HUES64 (cell line): Measurements from ENCODE around the gene TLR8.
A peak's percentile ranks its signal among the peaks of the same experiment; 100 is the strongest.

Source experiments
- H3K27ac ChIP-seq: 2 replicates; pipeline ENCODE4 v1.7.0; 2013; ENCODE audit warnings: low read depth, low read length, inconsistent platforms
- H3K27me3 ChIP-seq: 2 replicates; pipeline ENCODE4 v1.6.1; 2013; ENCODE audit warnings: mild to moderate bottlenecking, low read length; ENCODE audit not compliant: insufficient read depth
- H3K36me3 ChIP-seq: 2 replicates; pipeline ENCODE4 v1.6.1; 2013; ENCODE audit warnings: mild to moderate bottlenecking, low read length; ENCODE audit not compliant: insufficient read depth
- H3K4me1 ChIP-seq: 2 replicates; pipeline ENCODE4 v1.6.1; 2013; ENCODE audit warnings: mild to moderate bottlenecking, low read length, moderate library complexity; ENCODE audit not compliant: insufficient read depth
- H3K4me3 ChIP-seq: 2 replicates; pipeline ENCODE4 v1.5.1; 2013; ENCODE audit warnings: mild to moderate bottlenecking, low read length, moderate library complexity
- H3K9ac ChIP-seq: 2 replicates; pipeline ENCODE4 v1.6.1; 2013; ENCODE audit warnings: mild to moderate bottlenecking, low read depth, low read length
- H3K9me3 ChIP-seq: 2 replicates; pipeline ENCODE4 v1.6.1; 2013; ENCODE audit warnings: low read depth, low read length; ENCODE audit not compliant: insufficient read depth
- WGBS: fragments of 150-250, 120-280 bp; methylation state at CpG from one replicate; pipeline ENCODE4 v1.1.7; 2013; ENCODE audit warnings: missing lambda C conversion rate; 5-methylcytosine and 5-hydroxymethylcytosine counted together

Gene TLR8

DNA sequence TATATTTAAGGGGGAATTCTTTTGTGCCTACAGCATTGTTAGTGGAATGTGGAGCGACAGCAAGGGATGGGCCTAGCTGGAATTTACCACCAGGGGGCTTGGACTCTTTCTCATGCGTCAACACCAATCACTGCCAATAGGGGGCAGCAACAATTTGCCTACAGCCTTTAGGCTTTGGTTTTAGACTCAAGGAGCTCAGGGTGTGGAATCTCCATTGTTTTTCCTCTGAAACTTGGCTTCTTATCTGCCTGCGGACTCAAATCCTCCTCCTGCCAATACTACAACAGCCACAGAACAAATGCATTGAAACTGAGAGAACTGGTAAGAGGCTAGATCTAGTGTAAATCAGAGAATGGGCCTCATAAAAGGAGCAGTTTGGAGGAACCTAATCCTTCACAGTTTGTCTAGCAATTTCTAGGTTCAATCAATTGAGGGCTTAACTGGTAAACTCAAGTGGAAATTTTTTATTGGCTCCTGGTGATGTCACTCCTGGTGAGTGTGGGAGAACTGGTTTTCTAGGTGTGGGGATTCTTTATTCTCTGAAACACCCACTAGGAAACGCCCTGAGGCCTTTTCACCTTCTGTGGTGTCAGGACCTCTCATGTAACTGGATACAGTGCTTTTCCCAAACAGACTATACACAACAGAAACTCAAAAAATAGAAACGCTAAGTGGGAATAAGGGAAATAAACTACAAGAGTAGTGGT is 40.6 kb downstream of the TLR8 start:
- no peak overlapping the region; the same call in 1 of the 2 replicates for H3K4me3 ChIP-seq
- H3K27ac ChIP-seq, result peak overlapping the region; percentile 74
- no peaks in the 10 kb centered on the region for H3K27me3 ChIP-seq
- 33% methylated on average over 3 of the region's 5 CpGs for WGBS
- no peaks in the 10 kb centered on the region for H3K36me3 ChIP-seq
- peak overlapping the region; percentile 50; the same call in 1 of the 2 replicates for H3K9ac ChIP-seq
- peaks cover 12% of the 10 kb centered on the region for H3K4me1 ChIP-seq
- H3K9me3 ChIP-seq, result no peaks in the 10 kb centered on the region

DNA sequence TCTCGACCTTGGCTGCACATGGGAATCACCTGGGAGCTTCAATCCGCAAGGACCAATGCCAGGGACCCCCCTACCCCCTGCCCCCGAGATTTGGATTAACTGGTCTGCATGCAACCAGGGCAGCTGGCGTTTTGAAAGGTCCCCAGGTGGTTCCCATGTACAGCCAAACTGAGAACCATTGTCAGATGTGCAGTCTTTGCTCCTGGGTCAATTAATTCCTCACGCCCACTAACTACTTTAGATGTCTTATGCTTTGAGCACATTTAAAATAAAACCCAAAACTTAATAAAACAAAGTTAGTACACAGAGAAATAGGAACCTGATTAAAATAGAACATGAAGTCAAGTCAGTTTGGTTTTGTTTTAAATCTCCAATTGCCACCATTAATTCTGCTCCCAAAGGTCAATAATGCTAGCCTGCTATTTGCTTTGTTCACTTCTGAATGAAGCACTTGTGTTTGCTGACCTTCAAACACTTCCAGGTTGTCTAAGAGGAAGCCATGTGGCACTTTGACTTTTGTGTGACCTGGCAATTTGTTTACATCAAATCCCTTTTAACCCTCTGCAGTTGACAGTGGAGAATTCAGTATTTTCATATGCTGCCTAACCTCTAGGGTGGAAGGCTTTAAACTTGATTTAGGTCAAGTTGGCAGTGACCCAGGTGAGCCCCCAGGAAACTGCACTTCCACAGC is 41.3 kb downstream of the TLR8 start:
- Histone ChIP-seq H3K27ac (no peak overlapping the region), H3K9ac (no peak overlapping the region), H3K4me1 (peaks cover 12% of the 10 kb centered on the region), H3K9me3 (no peaks in the 10 kb centered on the region), H3K27me3 (no peaks in the 10 kb centered on the region), H3K36me3 (no peaks in the 10 kb centered on the region), H3K4me3 (no peak overlapping the region)
- WGBS, result 80% methylated on average over 5 of the region's 5 CpGs

DNA sequence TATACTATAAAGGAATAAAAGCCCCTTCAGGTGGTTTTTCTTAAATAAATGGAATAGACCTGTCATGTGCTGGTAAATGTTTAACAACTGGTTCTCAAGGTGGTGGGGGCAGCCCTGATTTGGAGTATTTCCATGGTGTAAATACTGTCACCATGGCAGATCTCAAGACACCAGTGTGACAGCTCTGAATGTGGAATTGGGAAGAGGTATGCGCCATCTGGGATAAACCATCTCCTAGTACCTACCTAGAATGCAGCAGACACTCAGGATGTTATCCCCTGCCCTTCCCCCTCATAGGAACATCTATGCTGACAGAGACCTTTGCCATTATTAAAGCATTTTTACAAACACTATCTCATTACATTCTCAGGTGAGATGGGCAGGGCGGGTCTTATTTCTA is 42.1 kb downstream of the TLR8 start:
- no peaks in the 10 kb centered on the region for H3K27me3 ChIP-seq
- no peaks in the 10 kb centered on the region for H3K36me3 ChIP-seq
- H3K9me3 ChIP-seq, result no peaks in the 10 kb centered on the region
- peaks cover 12% of the 10 kb centered on the region for H3K4me1 ChIP-seq
- no peak overlapping the region for H3K27ac ChIP-seq
- H3K9ac ChIP-seq, result no peak overlapping the region
- no peak overlapping the region for H3K4me3 ChIP-seq
- WGBS, result 92% methylated on average over 1 of the region's 2 CpGs

DNA sequence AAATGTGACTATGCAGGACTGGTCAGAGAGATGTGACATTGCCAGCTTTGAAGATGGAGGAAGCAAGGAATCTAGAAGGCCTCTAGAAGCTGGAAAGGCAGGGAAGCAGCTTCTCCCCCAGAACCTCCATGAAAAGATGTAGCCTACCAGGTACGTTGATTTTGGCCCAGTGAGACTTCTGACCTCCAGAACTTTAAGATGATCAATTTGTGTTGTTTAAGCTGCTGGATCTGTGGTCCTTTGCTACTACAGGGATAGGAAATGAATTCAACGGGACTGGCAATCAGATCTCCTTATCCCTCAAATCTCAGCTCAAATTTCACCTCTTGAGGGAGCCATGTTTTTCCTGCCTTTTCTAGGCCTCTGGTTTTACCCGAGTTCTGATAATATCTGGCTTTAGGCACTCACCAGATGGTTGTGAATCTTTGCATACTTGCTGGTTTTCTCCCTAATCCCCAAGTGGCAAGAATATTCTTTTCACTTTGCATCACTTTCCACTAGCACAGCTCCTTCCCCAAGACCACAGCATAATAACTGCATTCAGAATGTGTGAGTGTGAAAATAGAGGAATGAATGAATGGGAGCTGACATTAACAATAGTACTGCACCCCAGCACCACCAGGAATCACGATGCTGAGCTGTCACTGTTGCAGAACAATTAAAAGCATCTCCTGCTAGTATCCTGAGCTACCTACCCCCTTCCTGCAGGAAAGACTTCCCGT is 42.9 kb downstream of the TLR8 start:
- no peak overlapping the region for H3K9ac ChIP-seq
- no peaks in the 10 kb centered on the region for H3K27me3 ChIP-seq
- no peak overlapping the region for H3K27ac ChIP-seq
- peaks cover 12% of the 10 kb centered on the region for H3K4me1 ChIP-seq
- WGBS, result 80% methylated on average over 5 of the region's 5 CpGs
- H3K36me3 ChIP-seq, result no peaks in the 10 kb centered on the region
- no peak overlapping the region for H3K4me3 ChIP-seq
- H3K9me3 ChIP-seq, result no peaks in the 10 kb centered on the region

DNA sequence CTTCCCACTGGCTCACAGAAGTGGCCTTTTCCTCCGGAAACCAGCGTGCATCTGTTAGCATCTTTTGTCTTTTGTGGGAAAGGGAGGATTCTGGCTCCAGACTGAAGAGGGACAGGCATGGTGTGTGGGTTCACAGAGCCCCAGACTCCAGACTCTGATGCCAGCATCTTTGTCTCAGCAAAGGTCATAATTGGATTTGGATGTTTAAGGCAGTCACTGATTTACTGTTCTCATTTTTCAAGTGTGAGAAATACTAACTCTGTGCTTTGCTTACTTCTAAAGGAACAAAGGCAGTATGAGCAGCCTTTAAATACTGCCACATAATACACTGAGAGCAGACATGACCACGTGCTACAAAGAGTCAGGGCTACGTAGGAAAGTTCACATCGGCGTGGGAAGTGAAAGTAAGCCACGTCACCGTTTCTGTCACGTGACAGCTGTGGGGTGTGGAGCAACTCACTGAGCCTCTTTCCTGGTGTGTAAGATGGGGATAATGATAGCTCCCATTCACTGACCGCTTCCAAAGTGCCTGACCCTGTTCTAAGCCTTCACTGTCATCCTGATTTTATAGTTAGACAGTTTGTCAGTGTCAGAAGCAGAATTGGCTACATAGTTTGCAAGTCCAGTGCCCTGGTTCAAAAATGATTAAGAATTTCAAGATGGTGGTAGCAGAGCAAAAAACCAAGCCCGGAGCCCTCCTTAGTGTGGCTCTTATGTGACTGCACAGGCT is 43.7 kb downstream of the TLR8 start:
- no peak overlapping the region for H3K9ac ChIP-seq

DNA sequence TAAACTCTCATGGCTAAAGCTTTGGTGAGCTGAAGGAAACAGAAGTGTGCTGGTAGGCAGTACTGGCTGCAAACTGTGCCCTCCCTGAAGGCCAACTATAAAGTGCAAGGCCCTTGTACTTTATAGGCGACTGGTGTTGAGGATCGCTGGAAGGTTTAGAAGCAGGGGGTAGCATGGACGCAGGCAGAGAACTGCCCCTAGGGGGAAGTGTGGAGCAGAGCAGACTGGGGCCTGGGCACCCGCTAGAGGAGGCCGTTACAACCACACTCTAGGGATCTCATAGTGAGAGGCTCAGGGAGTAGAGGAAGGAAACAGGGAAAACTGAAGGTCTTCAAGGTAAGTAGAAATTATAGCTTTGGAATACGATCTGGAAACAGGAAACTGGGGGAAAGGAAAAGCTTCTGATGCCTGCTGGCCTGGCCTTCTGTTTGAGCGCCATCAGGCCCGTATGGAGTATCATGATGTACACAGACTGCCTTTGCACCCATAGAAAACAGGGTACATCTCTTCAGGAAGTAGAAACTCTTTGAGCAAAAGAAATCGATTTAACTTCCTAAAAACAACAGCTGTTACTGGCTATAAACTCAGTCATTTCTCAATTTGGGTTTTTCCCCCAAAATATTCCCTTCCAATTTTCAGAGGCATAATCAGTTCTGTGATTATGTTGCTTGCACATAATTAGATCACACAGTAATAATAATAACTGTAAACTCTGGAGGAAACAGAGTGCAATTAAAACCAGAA is 44.6 kb downstream of the TLR8 start:
- H3K9ac ChIP-seq, result no peak overlapping the region
- no peaks in the 10 kb centered on the region for H3K36me3 ChIP-seq
- 86% methylated on average over 7 of the region's 9 CpGs for WGBS
- H3K4me3 ChIP-seq, result no peak overlapping the region
- H3K9me3 ChIP-seq, result no peaks in the 10 kb centered on the region
- no peaks in the 10 kb centered on the region for H3K27me3 ChIP-seq
- peaks cover 12% of the 10 kb centered on the region for H3K4me1 ChIP-seq
- no peak overlapping the region for H3K27ac ChIP-seq

More for the DNA sequence above, 43.7 kb downstream of the TLR8 start:
- Histone ChIP-seq H3K4me3 (no peak overlapping the region), H3K36me3 (no peaks in the 10 kb centered on the region), H3K27me3 (no peaks in the 10 kb centered on the region), H3K9me3 (no peaks in the 10 kb centered on the region), H3K27ac (no peak overlapping the region), H3K4me1 (peaks cover 12% of the 10 kb centered on the region)
- WGBS, result 94% methylated on average over 11 of the region's 11 CpGs

DNA sequence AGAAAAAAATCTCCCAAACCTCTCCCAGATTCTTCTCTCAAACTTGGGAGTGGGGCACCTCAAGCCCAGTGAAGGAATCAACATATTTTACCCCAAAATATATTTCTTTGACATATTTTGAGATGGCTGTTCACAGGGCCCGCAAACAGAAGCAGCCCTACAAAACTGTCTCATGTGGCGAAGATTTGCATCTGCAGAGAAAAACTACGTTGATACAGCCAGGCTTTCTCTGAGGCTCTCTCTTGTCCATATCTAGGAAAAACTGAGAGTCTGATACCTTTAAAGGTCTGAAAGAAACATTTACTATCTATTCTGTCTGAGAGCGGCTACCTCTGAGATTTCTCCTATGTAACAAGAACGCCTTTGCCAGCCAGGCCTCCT is 45.2 kb downstream of the TLR8 start:
- Histone ChIP-seq H3K27me3 (no peaks in the 10 kb centered on the region), H3K36me3 (no peaks in the 10 kb centered on the region), H3K9ac (no peak overlapping the region), H3K4me1 (peaks cover 7% of the 10 kb centered on the region), H3K4me3 (no peak overlapping the region), H3K9me3 (no peaks in the 10 kb centered on the region), H3K27ac (no peak overlapping the region)
- 96% methylated on average over 5 of the region's 5 CpGs for WGBS

DNA sequence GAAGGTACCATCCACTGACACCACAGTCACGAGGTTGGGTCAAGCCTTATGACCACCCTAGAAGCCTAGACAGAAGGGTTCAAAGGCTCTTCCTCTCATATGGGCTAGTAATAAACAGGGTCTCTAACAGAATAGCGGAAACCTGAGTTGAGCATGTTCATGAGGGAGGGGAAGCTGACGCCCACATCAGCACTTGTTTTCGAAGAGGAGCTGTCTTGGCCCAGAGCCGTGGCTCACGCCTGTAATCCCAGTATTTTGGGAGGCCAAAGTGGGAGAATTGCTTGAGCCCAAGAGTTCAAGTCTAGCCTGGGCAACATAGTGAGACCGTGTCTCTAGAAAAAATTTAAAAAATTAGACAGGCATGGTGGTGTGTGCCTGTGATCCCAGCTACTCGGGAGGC is 47.0 kb downstream of the TLR8 start:
- Histone ChIP-seq H3K9ac (no peak overlapping the region), H3K9me3 (no peaks in the 10 kb centered on the region), H3K36me3 (no peaks in the 10 kb centered on the region), H3K27ac (no peak overlapping the region), H3K27me3 (no peaks in the 10 kb centered on the region), H3K4me3 (no peak overlapping the region), H3K4me1 (no peaks in the 10 kb centered on the region)
- 92% methylated on average over 8 of the region's 8 CpGs for WGBS

DNA sequence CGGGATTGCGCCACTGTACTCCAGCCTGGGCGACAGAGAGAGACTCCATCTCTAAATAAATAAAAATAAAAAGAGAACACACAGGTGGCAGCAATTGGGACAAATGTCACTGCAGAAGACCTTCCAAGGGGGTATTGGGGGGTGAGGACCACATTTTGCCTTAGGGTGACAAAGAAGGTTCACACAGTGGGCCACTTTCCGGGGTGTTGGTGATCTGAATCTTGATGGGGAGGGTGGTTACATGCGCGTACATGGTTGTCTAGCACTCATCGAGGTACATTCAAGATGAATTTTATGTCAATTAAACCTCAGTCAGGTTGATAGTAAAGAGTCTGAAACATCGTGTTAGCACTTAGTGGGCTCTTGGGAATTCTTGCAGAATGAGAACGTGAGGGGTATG is 48.0 kb downstream of the TLR8 start:
- Histone ChIP-seq H3K4me1 (no peaks in the 10 kb centered on the region), H3K4me3 (no peak overlapping the region), H3K36me3 (no peaks in the 10 kb centered on the region), H3K9ac (no peak overlapping the region), H3K27me3 (no peaks in the 10 kb centered on the region), H3K27ac (no peak overlapping the region), H3K9me3 (no peaks in the 10 kb centered on the region)
- WGBS, result 93% methylated on average over 6 of the region's 9 CpGs

DNA sequence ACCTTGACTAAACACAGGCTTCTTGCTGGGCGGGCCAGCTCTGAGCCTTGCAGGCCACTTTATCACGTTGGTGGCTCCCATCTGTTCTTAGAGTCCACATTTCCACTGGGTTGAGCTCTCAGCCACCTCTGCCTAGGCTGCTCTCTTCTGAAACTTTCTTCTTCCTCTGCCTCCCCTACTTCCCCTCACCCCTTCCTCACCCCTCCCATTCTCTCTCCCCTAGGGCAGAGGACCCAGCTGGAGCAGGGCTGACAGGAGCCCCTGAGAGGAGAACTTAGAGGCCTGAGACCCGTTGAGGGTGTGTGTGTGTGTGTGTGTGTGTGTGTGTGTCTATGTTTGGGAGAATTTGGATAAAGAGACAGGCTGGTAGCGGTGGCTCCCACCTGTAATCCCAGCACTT is 48.6 kb downstream of the TLR8 start:
- H3K27ac ChIP-seq, result no peak overlapping the region
- H3K36me3 ChIP-seq, result no peaks in the 10 kb centered on the region
- H3K4me1 ChIP-seq, result no peaks in the 10 kb centered on the region
- H3K4me3 ChIP-seq, result no peak overlapping the region
- 86% methylated on average over 4 of the region's 4 CpGs for WGBS
- H3K27me3 ChIP-seq, result no peaks in the 10 kb centered on the region
- H3K9me3 ChIP-seq, result no peaks in the 10 kb centered on the region
- H3K9ac ChIP-seq, result no peak overlapping the region
